ENCODE measurements around the gene MOGAT3. TPM values are rescaled to one million over a fixed set of nuclear protein-coding genes. Genes with fewer than 3 reads are reported as not detected.

MOGAT3 gene
- total and polyA plus RNA-seq, 9 of the 15 experiments (the other 6 are each of a cell fraction or from before 2014, with no cell fraction given), result 0.07 to 0.17 (median 0.13) TPM; not detected in 6

- TF ChIP-seq ZMIZ1 (IDR thresholded peaks at IDR 0.05; ENCODE audit: low read depth in 2 of 2, low read length in 2 of 2) (no peak), TGIF2 (CRISPR knock-in tag; IDR thresholded peaks at IDR 0.05) (peak; percentile 98), U2AF1 (optimal IDR thresholded peaks at IDR 0.05; ENCODE audit: low read depth, low read length) (peak; percentile 90), NR4A1 (CRISPR knock-in tag; IDR thresholded peaks at IDR 0.05) (no peak), NR4A1 (tag; IDR thresholded peaks at IDR 0.05) (no peak), RERE (CRISPR knock-in tag; IDR thresholded peaks at IDR 0.05; ENCODE audit: borderline replicate concordance) (0 out of 2 replicates have a peak, but pooled peaks have one; percentile 89), COPS2 (conservative IDR thresholded peaks at IDR 0.05) (no peak), ZNF436 (CRISPR knock-in tag; IDR thresholded peaks at IDR 0.05) (no peak), THRB (CRISPR knock-in tag; conservative IDR thresholded peaks at IDR 0.05) (peak; percentile 68; the same call in 1 of the 2 replicates), ZNF316 (IDR thresholded peaks at IDR 0.05) (no peak), FOXP1 (CRISPR knock-in tag; IDR thresholded peaks at IDR 0.05) (peak; percentile 99), HMBOX1 (IDR thresholded peaks at IDR 0.05) (no peak), GATA2 (CRISPR knock-in tag; IDR thresholded peaks at IDR 0.05) (0 out of 2 replicates have a peak, but pooled peaks have one; percentile 21), SRSF3 (IDR thresholded peaks at IDR 0.05; ENCODE audit: insufficient read depth, low read length) (no peak), CREM (IDR thresholded peaks at IDR 0.05; ENCODE audit: low read depth) (peak; percentile 94), HNRNPK (IDR thresholded peaks at IDR 0.05; ENCODE audit: low read depth, low read length, poor library complexity, severe bottlenecking) (peak; percentile 89)
Observed at GRCh38 chr7:101165075-101165957, 35.5 kb downstream of the MOGAT3 start, which contains the start of gene VGF (continued).

Measured in K562 (cell line).